Stimulated activated effector memory CD8-positive, alpha-beta T cell treated with anti-CD3 and anti-CD28 coated beads, Interleukin-12 subunit alpha, Interleukin-12 subunit beta, amount 100 ng/mL, for 72 hours (primary cell): ENCODE data around the gene FAM13B.
"Not testable (repeated sequence)": the region's sequence is repeated elsewhere in the genome, so short reads cannot be mapped to it uniquely, and the experiment has no call there.

ENCODE experiments used
- ATAC-seq: fragments of 150-1000 bp; cut with Tn5 transposase; 2 replicates; pipeline ENCODE4 v1.10.0; 2021
- DNase-seq, 2 donors: peaks; one replicate each; pipeline ENCODE4 v3.0.0; 2021 to 2022; ENCODE audit warnings: low spot score in 2 of 2
- H3K27ac Mint-ChIP-seq: one replicate; pipeline ENCODE4 v1.8.0; 2022; ENCODE audit warnings: mild to moderate bottlenecking, mixed read lengths
- H3K36me3 Mint-ChIP-seq: one replicate; pipeline ENCODE4 v1.8.0; 2022; ENCODE audit warnings: mild to moderate bottlenecking, mixed read lengths
- H3K4me1 Mint-ChIP-seq: one replicate; pipeline ENCODE4 v1.8.0; 2022; ENCODE audit warnings: mixed read lengths
- H3K4me3 Mint-ChIP-seq: one replicate; pipeline ENCODE4 v1.8.0; 2022; ENCODE audit warnings: mild to moderate bottlenecking, mixed read lengths
- H3K9me3 Mint-ChIP-seq: one replicate; pipeline ENCODE4 v1.8.0; 2022; ENCODE audit warnings: mixed read lengths

FAM13B gene

GRCh38 chr5:137957948-137958347 is 74.9 kb downstream of the FAM13B start:
- no peaks in the 10 kb centered on the region for H3K9me3 Mint-ChIP-seq
- H3K4me1 Mint-ChIP-seq = no peaks in the 10 kb centered on the region
- H3K4me3 Mint-ChIP-seq = no peak overlapping the region
- ATAC-seq (no peak), DNase-seq (no peak)
- peaks cover 84% of the 10 kb centered on the region for H3K36me3 Mint-ChIP-seq
- H3K27ac Mint-ChIP-seq = peak overlapping the region; percentile 20

- Mint-ChIP-seq H3K36me3 (peaks cover 92% of the 10 kb centered on the region), H3K9me3 (no peaks in the 10 kb centered on the region), H3K4me3 (no peak overlapping the region), H3K4me1 (no peaks in the 10 kb centered on the region), H3K27ac (no peak overlapping the region)
- no peak for DNase-seq
- ATAC-seq = no peak
Measured at GRCh38 chr5:137954131-137954879, 78.6 kb downstream of the FAM13B start.

DNA sequence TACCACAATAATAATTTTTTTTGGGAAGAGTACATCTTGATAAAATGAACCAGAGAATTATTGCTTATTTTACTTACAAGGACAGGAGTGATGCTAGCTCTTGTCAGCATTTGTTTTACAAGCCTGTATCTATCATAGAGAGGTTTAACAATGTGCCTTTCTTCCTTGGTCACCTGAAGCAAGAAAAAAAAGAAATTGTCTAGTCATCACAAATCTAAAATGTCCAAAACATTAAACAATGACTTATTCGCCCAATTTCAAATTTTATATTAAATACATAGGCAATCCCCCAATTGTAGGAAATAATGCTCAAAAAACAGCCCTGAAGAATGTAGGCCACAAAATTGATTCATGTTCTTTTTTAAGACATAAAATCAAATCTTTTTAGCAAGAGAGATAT is 87.1 kb downstream of the FAM13B start:
- no peak overlapping the region for H3K4me3 Mint-ChIP-seq

DNA sequence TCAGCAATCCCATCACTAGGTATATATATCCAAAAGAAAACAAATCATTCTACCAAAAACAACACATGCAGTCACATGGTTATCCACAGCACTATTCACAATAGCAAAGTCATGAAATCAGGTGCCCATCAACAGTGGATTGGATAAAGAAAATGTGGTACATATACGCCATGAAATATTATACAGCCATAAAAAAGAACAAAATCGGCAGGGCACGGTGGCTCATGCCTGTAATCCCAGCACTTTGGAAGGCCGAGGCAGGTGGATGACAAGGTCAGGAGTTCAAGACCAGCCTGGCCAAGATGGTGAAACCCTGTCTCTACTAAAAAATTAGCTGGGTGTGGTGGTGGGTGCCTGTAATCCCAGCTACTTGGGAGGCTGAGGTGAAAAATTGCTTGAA is 88.6 kb downstream of the FAM13B start:
- not testable (repeated sequence) for H3K4me1 Mint-ChIP-seq, H3K9me3 Mint-ChIP-seq, ATAC-seq, H3K27ac Mint-ChIP-seq, H3K4me3 Mint-ChIP-seq, DNase-seq
- peaks cover 100% of the 10 kb centered on the region for H3K36me3 Mint-ChIP-seq

More for the DNA sequence above, 87.1 kb downstream of the FAM13B start:
- ATAC-seq (no peak), DNase-seq (no peak)
- peaks cover 100% of the 10 kb centered on the region for H3K36me3 Mint-ChIP-seq
- no peak overlapping the region for H3K27ac Mint-ChIP-seq
- no peaks in the 10 kb centered on the region for H3K9me3 Mint-ChIP-seq
- peaks cover 7% of the 10 kb centered on the region for H3K4me1 Mint-ChIP-seq

- DNase-seq = no peak
- no peak overlapping the region for H3K4me3 Mint-ChIP-seq
- peak; percentile 56 for ATAC-seq
- no peaks in the 10 kb centered on the region for H3K9me3 Mint-ChIP-seq
- peak overlapping the region; percentile 43 for H3K27ac Mint-ChIP-seq
- peaks cover 69% of the 10 kb centered on the region for H3K36me3 Mint-ChIP-seq
- peaks cover 14% of the 10 kb centered on the region for H3K4me1 Mint-ChIP-seq
Measured at GRCh38 chr5:137939331-137939730, 93.5 kb downstream of the FAM13B start.

- H3K36me3 Mint-ChIP-seq = peaks cover 63% of the 10 kb centered on the region
- no peak for DNase-seq
- ATAC-seq = peak; percentile 85
- peak overlapping the region; percentile 43 for H3K27ac Mint-ChIP-seq
- peaks cover 14% of the 10 kb centered on the region for H3K4me1 Mint-ChIP-seq
- H3K4me3 Mint-ChIP-seq = no peak overlapping the region
- no peaks in the 10 kb centered on the region for H3K9me3 Mint-ChIP-seq
Measured at GRCh38 chr5:137938751-137939143, 94.1 kb downstream of the FAM13B start.

DNA sequence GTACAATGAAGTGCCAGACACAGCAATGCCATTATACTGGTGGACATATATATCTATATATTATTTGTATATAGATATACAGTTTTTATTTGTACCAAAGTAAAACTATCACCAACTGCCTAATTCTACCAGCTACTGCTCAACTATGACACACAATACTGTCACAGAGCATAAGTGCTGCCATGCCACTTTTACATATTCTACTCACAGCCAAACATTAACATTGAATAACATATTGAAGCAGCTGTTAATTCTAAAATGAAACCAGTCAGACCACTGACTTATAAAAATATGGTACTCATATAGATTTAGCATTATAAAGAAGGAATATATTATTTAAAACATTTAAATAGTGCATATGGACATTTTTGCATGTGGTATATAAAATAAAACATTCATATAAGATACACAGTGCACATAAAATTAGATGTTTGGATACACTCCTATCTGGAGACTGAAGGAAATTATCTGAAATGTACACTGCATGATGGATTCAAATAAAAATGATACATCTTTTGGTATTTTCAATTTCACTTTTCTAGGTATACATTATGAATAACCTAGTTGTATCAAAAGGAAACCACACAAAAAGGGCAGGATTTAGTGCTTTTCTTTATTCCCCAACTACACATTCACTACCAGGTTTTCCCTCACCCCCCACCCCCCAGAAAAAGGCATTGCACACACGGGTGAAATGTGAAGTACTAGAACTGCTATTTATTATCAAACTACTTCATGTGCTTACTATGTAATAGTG is 94.7 kb downstream of the FAM13B start:
- ATAC-seq (peak; percentile 47), DNase-seq (no peak)
- Mint-ChIP-seq H3K36me3 (peaks cover 58% of the 10 kb centered on the region), H3K27ac (peak overlapping the region; percentile 43), H3K4me3 (no peak overlapping the region), H3K9me3 (no peaks in the 10 kb centered on the region), H3K4me1 (peaks cover 14% of the 10 kb centered on the region)

DNA sequence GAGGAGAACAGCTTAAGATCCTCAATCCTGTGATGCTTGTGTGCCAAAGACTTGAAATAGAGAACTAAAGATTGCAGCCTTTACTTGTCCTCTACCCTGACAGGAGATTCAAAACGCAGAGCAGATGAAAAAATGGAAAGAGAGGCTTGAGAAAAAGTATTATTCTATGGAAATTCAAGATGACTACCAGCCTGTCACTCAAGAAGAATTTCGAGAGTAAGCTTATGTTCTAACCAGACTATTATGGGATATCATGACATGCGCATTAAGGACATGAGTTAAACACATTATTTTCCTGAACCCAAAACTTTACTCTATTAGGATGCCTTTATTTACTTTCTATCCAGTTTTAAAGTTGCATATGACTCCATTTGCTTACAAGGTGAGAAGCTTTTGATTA is 97.2 kb downstream of the FAM13B start:
- H3K36me3 Mint-ChIP-seq = peaks cover 33% of the 10 kb centered on the region
- H3K27ac Mint-ChIP-seq = peak overlapping the region; percentile 66
- no peaks in the 10 kb centered on the region for H3K9me3 Mint-ChIP-seq
- peaks cover 14% of the 10 kb centered on the region for H3K4me1 Mint-ChIP-seq
- no peak overlapping the region for H3K4me3 Mint-ChIP-seq
- DNase-seq (no peak), ATAC-seq (no peak)

DNA sequence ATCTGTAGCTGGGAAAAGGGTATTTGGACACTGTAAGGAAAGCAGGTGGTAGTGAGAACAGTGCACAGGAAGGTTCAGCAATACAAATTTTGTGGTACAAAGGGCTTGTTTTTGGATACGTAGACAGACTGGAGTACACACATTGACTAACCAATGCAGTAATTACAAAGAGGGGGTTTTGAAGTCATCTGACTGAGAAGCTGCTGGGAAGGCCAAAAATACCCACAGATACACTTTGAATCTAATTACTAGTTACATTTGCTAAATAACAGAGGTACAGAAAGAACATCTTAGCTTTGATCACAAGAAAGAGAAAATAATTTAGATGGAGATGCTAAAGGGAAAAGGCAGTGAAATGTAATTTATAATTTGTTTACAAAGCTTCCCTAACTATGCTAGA is 97.7 kb downstream of the FAM13B start:
- ATAC-seq = peak; percentile 20
- no peak overlapping the region for H3K4me3 Mint-ChIP-seq
- DNase-seq = no peak
- peak overlapping the region; percentile 66 for H3K27ac Mint-ChIP-seq
- peaks cover 30% of the 10 kb centered on the region for H3K36me3 Mint-ChIP-seq
- no peaks in the 10 kb centered on the region for H3K9me3 Mint-ChIP-seq
- peaks cover 14% of the 10 kb centered on the region for H3K4me1 Mint-ChIP-seq

DNA sequence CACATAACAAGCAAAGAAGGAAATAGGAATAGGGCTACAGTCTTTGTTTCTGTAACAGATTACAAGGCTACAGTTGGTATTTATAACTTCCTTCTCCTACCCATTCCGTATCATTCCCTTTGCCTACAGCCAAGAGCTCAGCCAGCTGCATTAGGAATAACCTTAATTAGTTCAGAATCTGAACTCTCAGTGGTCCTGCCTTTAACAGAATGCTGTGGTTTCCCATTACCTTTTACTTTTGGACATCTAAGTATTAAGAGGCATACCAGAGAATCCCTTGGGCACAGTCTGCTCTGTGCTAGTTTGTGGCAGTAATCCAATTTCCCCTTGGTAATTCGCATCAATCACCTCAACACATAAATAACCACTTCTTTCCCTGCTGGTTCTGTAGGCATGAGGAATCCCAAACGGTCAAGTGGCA is 99.4 kb downstream of the FAM13B start:
- Mint-ChIP-seq H3K4me3 (no peak overlapping the region), H3K9me3 (no peaks in the 10 kb centered on the region), H3K36me3 (peaks cover 27% of the 10 kb centered on the region), H3K4me1 (peaks cover 5% of the 10 kb centered on the region), H3K27ac (peak overlapping the region; percentile 51)
- no peak for ATAC-seq
- DNase-seq = no peak

GRCh38 chr5:137932800-137933199 is 100.1 kb downstream of the FAM13B start:
- H3K4me1 Mint-ChIP-seq = peaks cover 5% of the 10 kb centered on the region
- no peak for ATAC-seq
- H3K4me3 Mint-ChIP-seq = no peak overlapping the region
- H3K36me3 Mint-ChIP-seq = peaks cover 27% of the 10 kb centered on the region
- no peaks in the 10 kb centered on the region for H3K9me3 Mint-ChIP-seq
- no peak for DNase-seq
- no peak overlapping the region for H3K27ac Mint-ChIP-seq

- H3K36me3 Mint-ChIP-seq = peaks cover 11% of the 10 kb centered on the region
- no peak for DNase-seq
- ATAC-seq = no peak
- H3K4me1 Mint-ChIP-seq = no peaks in the 10 kb centered on the region
- no peaks in the 10 kb centered on the region for H3K9me3 Mint-ChIP-seq
- H3K27ac Mint-ChIP-seq = no peak overlapping the region
- H3K4me3 Mint-ChIP-seq = no peak overlapping the region
Measured at GRCh38 chr5:137923856-137924255, 109.0 kb downstream of the FAM13B start.

GRCh38 chr5:137921931-137922330 is 110.9 kb downstream of the FAM13B start:
- ATAC-seq = no peak
- no peaks in the 10 kb centered on the region for H3K4me1 Mint-ChIP-seq

GRCh38 chr5:137916923-137917322 is 116.0 kb downstream of the FAM13B start:
- no peaks in the 10 kb centered on the region for H3K36me3 Mint-ChIP-seq
- no peak for ATAC-seq
- DNase-seq = no peak
- peaks cover 13% of the 10 kb centered on the region for H3K9me3 Mint-ChIP-seq
- no peak overlapping the region for H3K4me3 Mint-ChIP-seq
- no peaks in the 10 kb centered on the region for H3K4me1 Mint-ChIP-seq
- no peak overlapping the region for H3K27ac Mint-ChIP-seq

More at GRCh38 chr5:137921931-137922330, 110.9 kb downstream of the FAM13B start:
- DNase-seq = no peak
- H3K4me3 Mint-ChIP-seq = no peak overlapping the region
- no peak overlapping the region for H3K27ac Mint-ChIP-seq
- H3K36me3 Mint-ChIP-seq = no peaks in the 10 kb centered on the region
- H3K9me3 Mint-ChIP-seq = peaks cover 4% of the 10 kb centered on the region

GRCh38 chr5:137914758-137915157 is 118.1 kb downstream of the FAM13B start:
- H3K4me3 Mint-ChIP-seq = no peak overlapping the region
- ATAC-seq (no peak), DNase-seq (no peak)
- H3K9me3 Mint-ChIP-seq = peaks cover 13% of the 10 kb centered on the region
- no peak overlapping the region for H3K27ac Mint-ChIP-seq
- no peaks in the 10 kb centered on the region for H3K4me1 Mint-ChIP-seq
- H3K36me3 Mint-ChIP-seq = no peaks in the 10 kb centered on the region
